ENCODE measurements around the gene SEMA5A. TPM values are rescaled to one million over a fixed set of nuclear protein-coding genes. Genes with fewer than 3 reads are reported as not detected.

The SEMA5A gene
- total RNA-seq, 1 donor from 2014 or later, result 31.1 TPM

GRCh38 chr5:9451037-9451436, 94.8 kb downstream of the SEMA5A start:
- Mint-ChIP-seq H3K27me3 (ENCODE audit: unreplicated experiment) (no peaks in the 10 kb centered on the region), H3K4me3 (ENCODE audit: unreplicated experiment) (no peak overlapping the region), H3K4me1 (ENCODE audit: unreplicated experiment) (peaks cover 9% of the 10 kb centered on the region), H3K36me3 (ENCODE audit: low read depth, unreplicated experiment) (no peaks in the 10 kb centered on the region), H3K27ac (ENCODE audit: unreplicated experiment) (no peak overlapping the region), H3K9me3 (ENCODE audit: unreplicated experiment) (peaks cover 4% of the 10 kb centered on the region)
- no peak for TF ChIP-seq CTCF (IDR thresholded peaks at IDR 0.05; ENCODE audit: unreplicated experiment)
- DNase-seq (ENCODE audit: low spot score), result no peak

GRCh38 chr5:9447691-9448090, 98.2 kb downstream of the SEMA5A start:
- H3K27me3 Mint-ChIP-seq (ENCODE audit: unreplicated experiment), result no peaks in the 10 kb centered on the region
- peaks cover 4% of the 10 kb centered on the region for H3K9me3 Mint-ChIP-seq (ENCODE audit: unreplicated experiment)
- TF ChIP-seq CTCF (IDR thresholded peaks at IDR 0.05; ENCODE audit: unreplicated experiment), result no peak
- H3K4me1 Mint-ChIP-seq (ENCODE audit: unreplicated experiment), result peaks cover 4% of the 10 kb centered on the region
- no peak overlapping the region for H3K27ac Mint-ChIP-seq (ENCODE audit: unreplicated experiment)
- no peaks in the 10 kb centered on the region for H3K36me3 Mint-ChIP-seq (ENCODE audit: low read depth, unreplicated experiment)
- no peak overlapping the region for H3K4me3 Mint-ChIP-seq (ENCODE audit: unreplicated experiment)
- no peak for DNase-seq (ENCODE audit: low spot score)

- H3K27me3 Mint-ChIP-seq (ENCODE audit: unreplicated experiment), result peaks cover 1% of the 10 kb centered on the region
- no peak for TF ChIP-seq CTCF (IDR thresholded peaks at IDR 0.05; ENCODE audit: unreplicated experiment)
- H3K9me3 Mint-ChIP-seq (ENCODE audit: unreplicated experiment), result peaks cover 8% of the 10 kb centered on the region
- H3K4me3 Mint-ChIP-seq (ENCODE audit: unreplicated experiment), result no peak overlapping the region
- peaks cover 6% of the 10 kb centered on the region for H3K36me3 Mint-ChIP-seq (ENCODE audit: low read depth, unreplicated experiment)
- H3K27ac Mint-ChIP-seq (ENCODE audit: unreplicated experiment), result no peak overlapping the region
- H3K4me1 Mint-ChIP-seq (ENCODE audit: unreplicated experiment), result peaks cover 4% of the 10 kb centered on the region
- no peak for DNase-seq (ENCODE audit: low spot score)
These were observed 100.0 kb downstream of the SEMA5A start for GRCh38 chr5:9445826-9446388.

GRCh38 chr5:9444346-9444745, 101.5 kb downstream of the SEMA5A start:
- H3K27ac Mint-ChIP-seq (ENCODE audit: unreplicated experiment), result no peak overlapping the region
- no peak for DNase-seq (ENCODE audit: low spot score)
- H3K27me3 Mint-ChIP-seq (ENCODE audit: unreplicated experiment), result peaks cover 1% of the 10 kb centered on the region
- H3K36me3 Mint-ChIP-seq (ENCODE audit: low read depth, unreplicated experiment), result peaks cover 7% of the 10 kb centered on the region
- H3K9me3 Mint-ChIP-seq (ENCODE audit: unreplicated experiment), result peaks cover 7% of the 10 kb centered on the region
- TF ChIP-seq CTCF (IDR thresholded peaks at IDR 0.05; ENCODE audit: unreplicated experiment), result no peak
- peaks cover 9% of the 10 kb centered on the region for H3K4me1 Mint-ChIP-seq (ENCODE audit: unreplicated experiment)
- no peak overlapping the region for H3K4me3 Mint-ChIP-seq (ENCODE audit: unreplicated experiment)

- Mint-ChIP-seq H3K27me3 (ENCODE audit: unreplicated experiment) (peaks cover 3% of the 10 kb centered on the region), H3K4me3 (ENCODE audit: unreplicated experiment) (no peak overlapping the region), H3K27ac (ENCODE audit: unreplicated experiment) (no peak overlapping the region), H3K36me3 (ENCODE audit: low read depth, unreplicated experiment) (peaks cover 7% of the 10 kb centered on the region), H3K9me3 (ENCODE audit: unreplicated experiment) (peaks cover 4% of the 10 kb centered on the region), H3K4me1 (ENCODE audit: unreplicated experiment) (peaks cover 11% of the 10 kb centered on the region)
- TF ChIP-seq CTCF (IDR thresholded peaks at IDR 0.05; ENCODE audit: unreplicated experiment), result no peak
- no peak for DNase-seq (ENCODE audit: low spot score)
These were observed 104.3 kb downstream of the SEMA5A start for GRCh38 chr5:9441610-9442009.
